Measurements from ENCODE around the gene WDR87. TPM values are rescaled to one million over a fixed set of nuclear protein-coding genes. Genes with fewer than 3 reads are reported as not detected.

The WDR87 gene
- total and polyA plus RNA-seq, 2 of the 8 experiments (the other 6 are each of a cell fraction or from before 2014, with no cell fraction given), result not detected

GRCh38 chr19:37907735-37908455 lies 1.5 kb upstream of the WDR87 start:
- H4K20me1 ChIP-seq (replicated peaks in 1 of 2; ENCODE audit: control insufficient read depth in 1 of 2, insufficient read depth in 2 of 2, low read length in 2 of 2), result peaks cover 3 to 11% of the 10 kb centered on the region in 2 experiments
- peak overlapping the region; percentile 82 to 85 for H3K4me2 ChIP-seq (ENCODE audit: insufficient read depth in 1 of 2, low read depth in 2 of 2, low read length in 2 of 2)
- peaks cover 2% of the 10 kb centered on the region; the same call in 1 of the 2 replicates for H3K79me1 ChIP-seq (ENCODE audit: low read depth, low read length)
- H3K9ac ChIP-seq (replicated peaks in 1 of 4; ENCODE audit: extremely low read depth in 1 of 4, low read depth in 3 of 4, low read length in 3 of 4), result peak overlapping the region in 3 of 4 experiments; percentile 15 to 66 (median 62); a peak in 5 of 7 replicates
- no peak overlapping the region for H2BK12ac ChIP-seq (ENCODE audit: low read depth, low read length)
- H4K91ac ChIP-seq (replicated peaks; ENCODE audit: insufficient read length, low read length), result no peak overlapping the region
- no peak overlapping the region for H3K56ac ChIP-seq (replicated peaks; ENCODE audit: insufficient read length, low read depth, low read length)
- no peak overlapping the region for H2BK15ac ChIP-seq (ENCODE audit: low read length)
- H2AFZ ChIP-seq (ENCODE audit: low read length), result no peak overlapping the region
- H3K4me1 ChIP-seq (replicated peaks in 1 of 4; ENCODE audit: control insufficient read depth in 3 of 4, insufficient read depth in 4 of 4, low read length in 3 of 4), result peaks cover 0 to 26% (median 9%) of the 10 kb centered on the region in 4 experiments; a peak in 6 of 7 replicates
- no peak overlapping the region for H2BK120ac ChIP-seq (replicated peaks; ENCODE audit: low read depth, low read length)
- POLR2A ChIA-PET (ENCODE audit: partially characterized antibody), result interaction anchor here (0.9 to 5.2 kb wide), 17 partner anchors 9 to 276 kb away, joined by 3 to 50 read pairs (median 6); no protein-coding TSS in a partner anchor
- peak overlapping the region; percentile 72 to 92 (median 84) for H3K4me3 ChIP-seq (ENCODE audit: extremely low read depth in 1 of 4, insufficient read depth in 2 of 4, low read depth in 3 of 4, low read length in 4 of 4)
- FAIRE-seq (no peak), DNase-seq (ENCODE audit: low read depth in 1 of 2, low spot score in 2 of 2) (no peak)
- peaks cover 0 to 53% of the 10 kb centered on the region in 2 experiments; a peak in 3 of 4 replicates for H3K79me2 ChIP-seq (ENCODE audit: control insufficient read depth in 1 of 2, insufficient read depth in 2 of 2, low read length in 2 of 2)
- no peak overlapping the region for H4K5ac ChIP-seq (ENCODE audit: insufficient read length, low read depth, low read length)
- no peak overlapping the region for H2BK20ac ChIP-seq (ENCODE audit: low read length)
- H3K14ac ChIP-seq (ENCODE audit: insufficient read length), result no peak overlapping the region
- no peak overlapping the region for H3K18ac ChIP-seq (ENCODE audit: extremely low read depth, low read length)
- TF ChIP-seq KDM1A (IDR thresholded peaks at IDR 0.05; ENCODE audit: borderline replicate concordance, low read length) (peak; percentile 82; the same call in 1 of the 2 replicates), CREB1 (IDR thresholded peaks at IDR 0.05) (no peak)
- no peak overlapping the region for H3K27ac ChIP-seq (ENCODE audit: low read depth, low read length)
- no peak overlapping the region for H2BK5ac ChIP-seq (ENCODE audit: low read depth, low read length)
- H2AK5ac ChIP-seq (ENCODE audit: low read depth, low read length), result no peak overlapping the region
- no peak overlapping the region for H4K8ac ChIP-seq (ENCODE audit: extremely low read depth, insufficient read depth, low read length)
- no peak overlapping the region for H3K23ac ChIP-seq (ENCODE audit: insufficient read length)
- no peaks in the 10 kb centered on the region for H3K9me3 ChIP-seq (ENCODE audit: insufficient read depth in 2 of 2, low read depth in 1 of 2, low read length in 1 of 2)
- CTCF ChIA-PET (ENCODE audit: partially characterized antibody), result interaction anchor here (0.7 to 13.7 kb wide), 8 partner anchors 11 to 234 kb away, joined by 3 to 259 read pairs (median 6); no protein-coding TSS in a partner anchor
- 39% methylated on average over 13 of the region's 13 CpGs; no CpG with 5 or more reads in 1 of the 2 experiments for WGBS, 2 experiments (ENCODE audit: extremely low coverage in 1 of 2, insufficient coverage in 1 of 2, insufficient read length in 1 of 2, insufficient replicate concordance in 2 of 2, low coverage in 1 of 2, low lambda C conversion rate in 2 of 2, missing lambda C conversion rate in 1 of 2)
- H3K4ac ChIP-seq (replicated peaks; ENCODE audit: insufficient read length, low read depth, low read length), result no peak overlapping the region
- peaks cover 6% of the 10 kb centered on the region; the same call in 1 of the 2 replicates for H3K23me2 ChIP-seq (ENCODE audit: low read depth, low read length)
- H3K36me3 ChIP-seq (ENCODE audit: control insufficient read depth in 2 of 4, insufficient read depth in 4 of 4, low read length in 3 of 4), result no peaks in the 10 kb centered on the region
- no peaks in the 10 kb centered on the region for H3K27me3 ChIP-seq (replicated peaks in 1 of 4; ENCODE audit: control insufficient read depth in 3 of 4, extremely low read depth in 1 of 4, insufficient read depth in 3 of 4, low read length in 3 of 4)

All from H1 (cell line).